ENCODE data around the gene OR10P1.
A peak's percentile ranks its signal among the peaks of the same experiment; 100 is the strongest.
"Not testable (repeated sequence)": the region's sequence is repeated elsewhere in the genome, so short reads cannot be mapped to it uniquely, and the experiment has no call there.

OR10P1 gene, protein sequence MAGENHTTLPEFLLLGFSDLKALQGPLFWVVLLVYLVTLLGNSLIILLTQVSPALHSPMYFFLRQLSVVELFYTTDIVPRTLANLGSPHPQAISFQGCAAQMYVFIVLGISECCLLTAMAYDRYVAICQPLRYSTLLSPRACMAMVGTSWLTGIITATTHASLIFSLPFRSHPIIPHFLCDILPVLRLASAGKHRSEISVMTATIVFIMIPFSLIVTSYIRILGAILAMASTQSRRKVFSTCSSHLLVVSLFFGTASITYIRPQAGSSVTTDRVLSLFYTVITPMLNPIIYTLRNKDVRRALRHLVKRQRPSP

DNA sequence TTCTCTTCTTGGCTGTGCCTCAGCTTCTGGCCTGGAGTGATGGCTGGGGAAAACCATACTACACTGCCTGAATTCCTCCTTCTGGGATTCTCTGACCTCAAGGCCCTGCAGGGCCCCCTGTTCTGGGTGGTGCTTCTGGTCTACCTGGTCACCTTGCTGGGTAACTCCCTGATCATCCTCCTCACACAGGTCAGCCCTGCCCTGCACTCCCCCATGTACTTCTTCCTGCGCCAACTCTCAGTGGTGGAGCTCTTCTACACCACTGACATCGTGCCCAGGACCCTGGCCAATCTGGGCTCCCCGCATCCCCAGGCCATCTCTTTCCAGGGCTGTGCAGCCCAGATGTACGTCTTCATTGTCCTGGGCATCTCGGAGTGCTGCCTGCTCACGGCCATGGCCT lies at the start of gene OR10P1:
TSS of gene OR10P1 (plus strand) at position 40 of the 400 bp plus-strand sequence. CDS start at position 40, 0 bp downstream.
- DNase-seq = no peak

DNA sequence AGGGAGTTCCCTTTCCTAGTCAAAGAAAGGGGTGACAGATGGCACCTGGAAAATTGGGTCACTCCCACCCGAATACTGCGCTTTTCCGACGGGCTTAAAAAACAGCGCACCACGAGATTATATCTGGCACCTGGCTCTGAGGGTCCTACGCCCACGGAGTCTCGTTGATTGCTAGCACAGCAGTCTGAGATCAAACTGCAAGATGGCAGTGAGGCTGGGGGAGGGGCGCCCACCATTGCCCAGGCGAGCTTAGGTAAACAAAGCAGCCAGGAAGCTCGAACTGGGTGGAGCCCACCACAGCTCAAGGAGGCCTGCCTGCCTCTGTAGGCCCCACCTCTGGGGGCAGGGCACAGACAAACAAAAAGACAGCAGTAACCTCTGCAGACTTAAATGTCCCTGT lies 46.5 kb upstream of the OR10P1 start:
- not testable (repeated sequence) for DNase-seq

DNA sequence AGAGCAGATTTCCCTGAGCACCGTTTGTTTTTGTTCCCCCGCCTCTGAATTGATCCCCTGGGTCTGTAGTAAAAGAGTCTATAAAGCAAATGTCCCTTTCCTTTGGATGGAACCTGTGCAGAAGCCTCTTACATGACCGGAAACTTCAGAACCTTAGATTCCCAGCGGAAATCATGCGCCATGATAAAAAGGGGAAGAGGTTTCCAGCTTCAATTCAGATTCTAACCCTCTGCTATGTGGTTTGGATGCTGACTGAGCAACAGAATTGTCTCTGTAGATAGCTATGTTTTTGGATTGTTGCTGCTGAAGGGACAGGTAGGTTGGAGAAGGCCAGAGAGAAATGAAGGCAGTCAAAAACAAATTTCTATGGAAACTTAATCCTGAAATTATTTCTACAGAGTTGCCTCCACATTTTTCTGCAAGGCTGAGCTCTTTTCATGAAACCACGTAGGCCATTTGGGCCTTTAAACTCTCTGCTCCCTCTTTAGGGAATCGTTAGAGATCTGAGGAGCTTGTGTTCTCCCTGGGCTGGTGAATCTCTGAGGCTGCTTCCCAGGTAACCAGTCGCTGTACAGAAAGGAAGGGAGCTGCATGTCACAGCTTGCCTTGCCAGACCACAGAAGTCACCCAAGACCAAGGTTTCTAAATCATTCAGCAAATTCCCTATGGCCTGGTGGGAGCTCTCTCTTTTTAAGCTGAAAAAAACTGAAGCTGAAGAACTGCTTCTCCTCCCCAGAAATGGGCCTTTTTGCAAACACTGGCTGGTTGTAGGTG lies 28.7 kb upstream of the OR10P1 start:
- DNase-seq = no peak

DNA sequence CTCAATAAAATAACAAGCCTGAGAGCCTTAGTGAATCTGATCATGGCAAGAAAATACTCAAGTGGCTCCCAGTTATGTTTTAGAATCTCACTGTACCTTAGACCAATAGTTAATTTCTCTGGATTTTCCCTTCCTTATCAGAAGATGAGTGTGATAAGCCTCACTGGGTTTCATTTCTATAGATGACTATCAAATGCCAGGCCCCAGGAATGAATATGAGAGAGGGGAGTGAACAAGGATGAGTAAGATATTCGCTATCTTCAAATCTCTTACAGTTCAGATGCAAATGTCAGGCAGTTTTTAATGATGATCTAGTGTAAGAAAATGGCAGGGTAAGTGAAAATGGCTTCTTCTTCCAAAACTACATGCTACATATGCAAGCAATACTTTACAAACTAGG lies 26.1 kb upstream of the OR10P1 start:
- no peak for DNase-seq

DNA sequence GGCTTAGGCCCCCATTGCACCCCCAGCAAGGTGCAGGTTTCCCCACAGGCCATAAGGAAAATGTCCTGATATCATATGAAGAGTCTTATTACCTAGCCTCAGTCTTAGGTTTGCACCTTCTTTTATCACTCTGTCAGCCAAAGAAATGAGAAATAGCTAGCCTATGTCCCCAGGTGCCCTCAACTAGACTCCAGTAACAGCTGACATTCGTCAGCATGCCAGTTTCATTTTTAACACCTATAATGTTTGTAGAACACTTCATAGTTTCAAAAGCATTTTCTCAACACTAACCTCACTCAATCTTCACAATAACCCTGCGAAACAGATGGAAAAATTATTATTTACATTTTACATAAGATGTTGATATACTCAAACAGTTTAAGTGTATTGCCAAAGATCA lies 24.0 kb upstream of the OR10P1 start:
- no peak for DNase-seq

DNA sequence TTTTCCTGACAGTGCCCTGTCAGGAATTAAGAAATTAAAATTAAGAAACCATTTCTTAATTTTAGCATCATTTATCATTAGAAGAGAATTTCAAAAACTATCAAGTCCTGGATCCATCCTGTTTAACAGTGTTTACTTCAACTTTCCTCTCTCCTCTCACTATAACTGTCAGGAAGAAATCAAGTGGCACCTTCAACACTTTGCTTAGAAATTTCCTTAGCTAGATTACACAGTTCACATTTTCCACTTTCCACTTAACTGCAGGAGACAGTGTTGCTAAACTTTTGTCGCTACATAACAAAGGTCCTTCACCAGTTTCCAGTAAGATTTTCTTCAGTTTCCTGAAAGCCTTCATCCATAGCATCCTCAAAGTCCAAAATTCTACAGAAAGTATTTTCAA lies 21.9 kb upstream of the OR10P1 start:
- no peak for DNase-seq

DNA sequence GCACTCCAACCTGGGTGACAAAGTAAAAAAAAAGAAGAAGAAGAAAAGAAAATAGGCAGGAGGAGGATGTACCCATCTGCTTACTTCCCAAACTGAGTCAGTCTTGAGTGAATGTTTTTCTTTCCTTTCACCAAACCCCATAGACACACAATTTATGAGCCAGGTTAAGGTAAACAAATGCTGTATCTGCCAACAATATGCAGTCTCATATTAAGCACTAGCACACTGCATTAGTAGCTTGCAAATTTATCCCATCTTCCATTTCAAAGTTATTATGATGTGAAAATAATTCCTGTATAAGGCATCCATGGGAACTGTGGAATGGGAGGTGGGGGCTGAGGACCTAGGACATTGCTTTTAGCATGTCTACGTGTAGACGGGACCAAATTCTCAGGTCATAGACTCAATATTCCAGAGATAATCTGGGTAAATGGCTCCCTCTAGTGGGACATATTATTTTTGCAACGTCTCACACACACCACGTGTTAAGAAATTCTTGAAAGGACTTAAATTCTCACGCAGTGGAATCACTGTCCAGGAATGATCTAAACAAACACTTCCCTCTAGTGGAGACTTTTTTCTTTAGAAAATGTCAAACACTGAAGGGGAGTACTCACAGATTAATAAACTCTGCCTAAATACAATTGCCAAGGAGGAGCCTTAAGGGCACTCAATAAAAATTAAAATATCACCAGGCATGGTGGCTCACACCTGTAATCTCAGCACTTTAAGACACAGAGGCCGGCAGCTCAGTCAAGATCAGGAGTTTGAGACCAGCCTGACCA lies 17.1 kb upstream of the OR10P1 start:
- no peak for DNase-seq

DNA sequence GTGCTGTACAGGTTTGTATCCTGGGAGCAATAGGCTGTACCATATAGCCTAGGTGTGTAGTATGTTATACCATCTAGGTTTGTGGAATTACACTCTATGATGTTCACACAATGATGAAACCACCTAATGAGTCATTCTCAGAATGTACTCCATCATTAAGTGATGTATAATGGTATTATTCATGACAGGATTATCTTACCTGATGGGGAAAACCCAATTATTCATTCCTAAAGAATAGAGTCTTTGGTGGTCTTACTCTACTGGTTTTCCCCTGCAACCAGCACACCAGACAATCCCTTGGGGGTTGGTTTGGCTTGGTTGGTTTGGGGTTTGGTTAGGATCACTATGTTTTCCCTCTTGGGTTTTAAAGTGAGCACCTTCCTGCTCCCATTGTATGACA lies 12.6 kb upstream of the OR10P1 start:
- DNase-seq = no peak

DNA sequence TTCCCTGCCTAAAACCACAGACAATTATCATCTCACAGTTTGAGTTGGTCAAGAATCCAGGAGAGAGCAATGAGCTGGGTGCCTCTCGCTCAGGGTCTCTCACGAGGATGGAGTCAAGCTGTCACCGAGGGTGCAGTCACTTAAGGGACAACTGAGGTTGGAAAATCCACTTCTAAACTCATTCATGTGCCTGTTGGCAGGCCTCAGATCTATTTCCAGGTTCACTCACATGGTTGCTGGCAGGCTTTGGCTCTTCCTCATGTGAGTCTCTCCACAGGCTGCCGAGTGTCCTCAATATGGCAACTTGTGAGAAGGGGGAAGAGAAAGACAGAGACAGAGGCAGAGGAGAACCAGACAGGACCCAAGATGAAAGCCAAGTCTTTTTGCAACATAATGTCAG lies 10.5 kb upstream of the OR10P1 start:
- no peak for DNase-seq

DNA sequence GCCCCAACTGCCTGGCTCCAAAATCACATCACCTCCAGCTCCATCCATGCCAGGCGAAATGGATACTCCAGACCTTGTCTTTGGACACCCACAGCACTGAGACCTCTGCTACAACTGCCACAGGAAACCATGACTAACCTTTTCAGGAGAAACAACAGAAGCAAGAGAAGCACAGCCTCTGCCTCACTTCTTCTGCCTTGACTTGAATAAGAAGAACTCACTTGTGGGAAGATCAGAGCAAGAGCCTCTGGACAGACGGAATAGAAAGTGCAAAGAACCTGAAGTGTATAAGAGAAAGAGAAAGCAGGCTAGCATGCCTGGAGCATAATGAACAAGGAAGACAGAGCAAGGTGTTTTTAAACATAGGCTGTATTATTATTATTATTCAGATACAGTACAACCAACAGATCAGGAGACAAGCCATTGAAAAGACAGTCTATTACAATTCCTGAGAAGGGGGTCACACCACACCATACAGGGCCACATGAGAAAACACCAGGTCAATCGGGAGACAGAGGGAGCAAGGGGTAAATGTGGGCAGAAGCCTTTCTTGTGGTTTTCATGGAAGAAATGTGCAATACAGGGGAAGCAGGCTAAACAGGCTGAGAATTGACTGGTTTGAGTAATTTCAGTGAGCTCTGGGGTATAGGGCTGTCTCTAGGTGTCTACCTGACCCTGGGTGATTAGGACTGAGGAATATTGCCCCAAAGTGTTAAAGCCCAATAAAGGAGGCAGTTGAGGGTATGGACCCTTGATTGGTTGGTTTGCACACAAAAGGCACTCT lies 7.4 kb upstream of the OR10P1 start:
- no peak for DNase-seq

DNA sequence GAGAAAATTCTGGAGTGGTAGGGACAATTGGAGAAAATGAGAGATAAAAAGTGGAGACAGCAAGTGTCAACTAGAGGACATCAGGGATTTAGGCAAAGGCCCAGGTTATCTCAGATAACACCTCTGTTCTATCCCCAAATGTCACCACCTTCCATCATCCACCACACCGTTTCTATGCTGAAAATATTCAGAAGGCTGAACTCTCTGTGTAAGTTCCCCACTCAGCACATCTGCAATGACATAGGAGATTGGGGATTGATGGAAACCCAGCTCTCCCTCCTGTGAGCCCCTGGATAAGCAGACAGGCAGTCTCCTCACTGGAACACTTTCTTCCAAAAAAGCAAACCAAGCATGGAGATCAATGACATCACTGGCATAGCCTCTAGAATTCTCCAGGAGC lies 5.6 kb upstream of the OR10P1 start:
- no peak for DNase-seq

DNA sequence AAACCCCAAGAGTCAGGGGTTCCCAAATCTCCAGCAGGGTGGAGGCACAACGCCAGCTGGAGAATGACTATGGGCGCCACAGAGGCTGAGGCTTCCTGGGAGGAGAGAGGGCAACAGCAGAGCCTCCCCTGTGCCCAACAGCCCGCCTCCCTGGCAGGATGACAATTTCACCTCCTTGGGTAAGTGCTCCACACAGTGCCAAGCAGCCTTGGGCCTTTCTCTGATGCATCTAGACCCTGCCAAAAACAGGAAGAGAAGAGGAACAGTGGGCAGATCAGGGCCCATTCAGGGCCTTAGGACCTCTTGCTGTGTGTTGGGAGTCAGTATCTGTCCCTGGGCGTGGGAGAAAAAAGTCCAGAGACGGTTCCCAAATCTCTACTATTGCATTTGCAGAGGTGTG lies 5.0 kb upstream of the OR10P1 start:
- no peak for DNase-seq

DNA sequence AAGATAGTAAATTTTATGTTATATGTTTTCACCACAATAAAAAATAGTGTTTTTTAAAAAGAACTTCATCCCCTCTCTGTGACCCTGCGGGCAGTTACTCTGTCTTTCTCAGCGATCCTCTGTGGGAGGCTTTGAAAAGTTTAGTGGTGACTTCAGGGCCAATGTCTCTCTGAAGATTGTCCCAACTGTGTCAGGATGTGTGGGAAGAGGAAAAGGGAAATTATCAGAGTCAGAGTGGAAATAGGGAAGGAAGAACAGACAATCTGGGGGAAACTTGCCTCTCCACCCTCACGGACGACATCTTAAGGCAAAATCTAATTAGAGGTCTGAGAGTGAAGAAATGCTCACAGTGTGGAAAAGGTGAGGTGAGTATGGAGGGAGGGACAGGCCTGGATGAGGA lies 3.5 kb upstream of the OR10P1 start:
- DNase-seq = no peak

DNA sequence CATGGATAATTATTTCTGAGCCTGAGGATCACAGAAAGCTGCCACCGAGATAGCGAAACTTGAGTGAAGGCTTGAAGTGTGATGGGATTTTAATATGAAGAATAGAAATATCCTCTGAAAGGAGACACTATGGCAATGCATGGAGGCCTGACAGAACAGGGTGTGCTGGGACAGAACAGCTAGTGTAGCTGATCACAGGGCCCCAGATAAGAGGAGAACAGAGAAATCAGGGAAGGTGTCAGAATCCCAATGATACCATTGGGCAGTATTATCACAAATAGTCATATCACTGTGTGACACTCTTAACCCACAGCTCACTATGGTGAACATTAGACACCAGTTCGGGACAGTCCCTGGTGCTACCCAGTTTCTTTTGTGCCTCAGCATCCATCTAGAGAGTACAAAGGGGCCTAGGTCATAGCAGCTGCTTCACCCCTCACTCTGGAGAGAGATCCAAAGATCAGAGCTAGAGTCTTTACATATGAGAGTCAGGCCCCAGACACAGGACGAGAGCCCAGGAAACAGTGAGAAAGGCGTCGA lies 506 bp upstream of the OR10P1 start:
- no peak for DNase-seq

DNA sequence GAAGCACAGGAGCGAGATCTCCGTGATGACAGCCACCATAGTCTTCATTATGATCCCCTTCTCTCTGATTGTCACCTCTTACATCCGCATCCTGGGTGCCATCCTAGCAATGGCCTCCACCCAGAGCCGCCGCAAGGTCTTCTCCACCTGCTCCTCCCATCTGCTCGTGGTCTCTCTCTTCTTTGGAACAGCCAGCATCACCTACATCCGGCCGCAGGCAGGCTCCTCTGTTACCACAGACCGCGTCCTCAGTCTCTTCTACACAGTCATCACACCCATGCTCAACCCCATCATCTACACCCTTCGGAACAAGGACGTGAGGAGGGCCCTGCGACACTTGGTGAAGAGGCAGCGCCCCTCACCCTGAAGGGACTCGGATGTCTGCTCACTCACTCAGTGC lies 775 bp downstream of the OR10P1 start:
- DNase-seq = peak; percentile 31

DNA sequence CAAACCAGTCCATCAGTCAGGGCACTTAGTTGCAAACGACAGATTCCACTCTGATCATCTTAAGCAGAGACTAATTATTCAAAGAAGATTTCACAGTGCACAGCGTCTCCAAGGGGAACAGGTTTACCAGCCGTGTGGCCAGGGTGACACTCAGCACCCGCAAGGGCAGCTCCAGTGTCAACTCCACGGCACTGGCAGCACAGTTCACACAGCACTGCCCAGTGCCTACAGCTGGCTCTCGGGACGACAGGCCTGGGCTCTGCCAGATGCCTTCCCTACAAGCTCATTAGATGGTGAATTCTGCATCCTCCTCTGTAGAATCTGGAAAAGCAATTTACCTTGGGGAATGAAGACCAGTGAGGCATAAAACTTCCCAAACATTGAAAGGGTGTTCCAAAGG lies 4.9 kb downstream of the OR10P1 start:
- no peak for DNase-seq

DNA sequence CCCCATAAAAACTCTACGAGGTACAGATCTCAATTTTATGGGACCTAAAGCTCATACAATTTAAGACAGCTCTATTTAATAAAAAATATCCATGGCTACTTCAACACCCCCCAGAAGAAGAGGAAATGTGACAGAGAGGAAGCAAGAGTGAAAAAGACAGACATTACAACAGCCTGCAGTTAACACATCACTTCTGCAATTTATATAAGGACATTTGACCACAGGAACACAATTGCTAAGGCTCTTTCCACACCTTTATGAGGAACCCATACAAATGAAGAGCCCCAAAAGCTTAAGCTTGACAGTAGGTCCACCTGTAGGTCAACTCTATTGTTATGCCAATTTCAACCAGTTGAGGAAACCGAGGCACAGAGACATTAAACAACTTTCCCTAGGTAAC lies 5.6 kb downstream of the OR10P1 start:
- no peak for DNase-seq

DNA sequence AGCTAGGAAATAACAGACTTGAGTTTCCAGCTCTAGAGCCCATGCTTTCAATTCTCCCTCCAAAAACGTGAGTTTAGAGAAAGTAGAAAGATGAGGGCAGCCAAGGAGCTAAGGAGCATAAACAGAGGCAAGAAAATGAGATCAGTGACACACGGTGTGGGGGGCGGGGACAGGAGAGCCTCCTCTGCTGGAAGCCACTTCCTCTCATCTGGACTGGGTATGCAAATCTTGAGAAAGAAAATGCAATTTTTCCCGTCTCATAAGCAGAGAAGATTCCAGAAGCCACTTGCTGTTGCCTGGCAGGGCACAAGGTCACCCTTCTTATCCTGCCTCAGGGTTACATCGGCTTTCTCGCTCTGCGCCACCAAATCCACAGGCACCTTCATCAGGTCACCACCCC lies 6.0 kb downstream of the OR10P1 start:
- no peak for DNase-seq

DNA sequence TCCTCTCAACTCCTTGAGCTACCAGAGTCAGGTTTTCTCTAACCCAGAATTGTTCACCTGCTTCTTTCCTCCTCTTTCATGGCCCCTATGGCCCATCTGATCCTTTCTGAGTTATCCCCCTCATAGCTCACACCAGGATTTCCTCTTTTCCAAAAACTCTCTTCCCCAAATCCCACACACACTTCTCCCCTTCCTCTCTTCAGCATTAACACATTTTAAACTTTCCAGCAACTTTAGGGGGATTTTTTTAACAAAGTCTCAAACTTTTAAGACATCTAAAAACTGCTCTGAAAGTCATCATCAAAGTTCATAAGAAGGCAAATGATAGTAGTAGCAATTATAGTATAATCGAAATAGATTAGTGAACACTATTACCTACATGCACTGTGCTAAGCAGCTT lies 7.9 kb downstream of the OR10P1 start:
- no peak for DNase-seq

DNA sequence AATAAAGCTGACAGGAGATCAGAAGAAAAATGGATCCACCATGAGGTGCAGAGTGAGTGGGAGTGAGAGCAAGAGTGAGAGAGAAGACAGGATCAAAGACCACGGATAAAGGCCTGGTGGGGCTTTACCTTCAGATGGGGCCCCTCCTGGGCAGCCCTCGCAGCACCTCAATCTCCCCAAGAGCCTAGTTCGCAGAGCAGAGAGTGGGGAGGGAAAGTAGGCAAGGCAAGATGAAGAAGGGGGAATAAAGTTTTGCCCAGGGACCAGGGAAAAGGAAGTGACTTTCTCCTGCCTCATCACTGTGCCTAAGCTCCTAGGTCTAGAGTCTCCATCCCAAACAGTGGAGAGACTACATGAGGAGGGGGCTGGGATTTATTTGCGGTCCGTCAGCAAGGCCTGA lies 10.3 kb downstream of the OR10P1 start:
- DNase-seq = no peak

DNA sequence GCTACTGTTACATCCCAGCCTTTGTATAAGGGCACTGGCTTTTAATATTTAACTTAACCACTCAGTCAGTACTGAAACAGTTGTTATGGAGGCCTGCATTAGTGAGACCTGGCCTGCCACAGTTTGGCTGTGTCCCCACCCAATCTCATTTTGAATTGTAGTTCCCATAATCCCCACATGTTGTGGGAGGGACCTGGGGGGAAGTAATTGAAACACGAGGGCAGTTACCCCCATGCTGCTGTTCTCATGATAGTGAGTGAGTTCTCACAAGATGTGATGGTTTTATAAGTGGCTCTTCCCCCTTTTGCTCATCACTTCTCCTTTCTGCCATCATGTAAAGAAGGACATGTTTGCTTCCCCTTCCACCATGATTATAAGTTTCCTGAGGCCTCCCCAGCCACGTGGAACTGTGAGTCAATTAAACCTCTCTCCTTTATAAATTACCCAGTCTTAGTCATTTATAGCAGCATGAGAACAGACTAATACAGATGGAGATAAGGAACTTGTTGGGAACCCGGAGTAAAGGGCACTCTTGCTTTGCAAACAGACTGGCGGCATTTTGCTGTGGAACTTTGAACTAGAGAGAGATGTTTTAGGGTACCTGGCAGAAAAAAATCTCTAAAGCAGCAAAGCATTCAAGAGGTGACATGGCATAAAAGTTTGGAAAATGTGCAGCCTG lies 14.1 kb downstream of the OR10P1 start:
- not testable (repeated sequence) for DNase-seq

DNA sequence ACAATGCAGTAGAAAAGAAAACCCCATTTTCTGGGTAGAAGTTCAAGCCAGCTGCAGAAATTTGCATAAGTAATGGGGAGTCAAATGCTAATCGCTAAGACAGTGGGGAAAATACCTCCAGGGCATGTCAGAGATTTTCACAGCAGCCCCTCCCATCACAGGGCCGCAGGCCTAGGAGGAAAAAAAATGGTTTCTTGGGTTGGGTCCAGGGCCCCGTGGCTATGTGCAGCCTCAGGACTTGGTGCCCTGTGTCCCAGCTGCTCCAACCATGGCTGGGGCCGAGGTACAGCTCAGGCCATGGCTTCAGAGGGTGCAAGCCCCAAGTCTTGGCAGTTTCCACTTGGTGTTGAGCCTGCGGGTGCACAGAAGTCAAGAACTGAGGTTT lies 14.6 kb downstream of the OR10P1 start:
- no peak for DNase-seq

Measured in activated T-cell treated with anti-CD3 and anti-CD28 coated beads, Interleukin-2, amount 50 U/mL, for 1 hour (primary cell).